Common myeloid progenitor, CD34-positive (primary cell): Measurements from ENCODE around the gene RAB25.
"Not testable (repeated sequence)": the region's sequence is repeated elsewhere in the genome, so short reads cannot be mapped to it uniquely, and the experiment has no call there.

Experiments used
- CTCF ChIA-PET: fragments of 350-600 bp; sonication (Branson Sonifier 250); formaldehyde crosslinking; loops from one replicate; lab custom pipeline; 2021; ENCODE audit warnings: antibody characterized with exemption; lab: Charles Lee
- POLR2A ChIA-PET: fragments of 350-600 bp; sonication (Branson Sonifier 250); formaldehyde crosslinking; loops from one replicate; lab custom pipeline; 2021; ENCODE audit warnings: antibody characterized with exemption; lab: Charles Lee
- DNase-seq, 3 donors: peaks; one replicate each; pipeline versions ENCODE4 v3.0.0 to v3.0.0-alpha.2; 2013
- H3K27ac ChIP-seq, 2 experiments: 1 replicate in 1 of 2; 2 replicates in 1 of 2; pipeline ENCODE4 v1.7.0; 2013; ENCODE audit warnings: inconsistent platforms in 2 of 2, low read length in 2 of 2, mild to moderate bottlenecking in 2 of 2, low read depth in 1 of 2, moderate library complexity in 1 of 2; ENCODE audit not compliant: severe bottlenecking in 2 of 2, insufficient read depth in 1 of 2, poor library complexity in 1 of 2
- H3K27me3 ChIP-seq, 5 experiments: replicated peaks in 2 of 5; 1 replicate in 3 of 5; 2 replicates in 2 of 5; pipeline versions ENCODE4 v1.6.1 to v1.7.0; 2013; ENCODE audit warnings: low read length in 4 of 5, mild to moderate bottlenecking in 2 of 5, moderate library complexity in 2 of 5, inconsistent platforms in 1 of 5; ENCODE audit not compliant: insufficient read depth in 5 of 5, control insufficient read depth in 4 of 5
- H3K36me3 ChIP-seq, 4 experiments: 1 replicate in 2 of 4; 2 replicates in 2 of 4; pipeline versions ENCODE4 v1.6.1 to v1.7.0; 2013; ENCODE audit warnings: low read length in 3 of 4, control low read depth in 1 of 4, mild to moderate bottlenecking in 1 of 4; ENCODE audit not compliant: control insufficient read depth in 4 of 4, insufficient read depth in 4 of 4
- H3K4me1 ChIP-seq, 4 experiments: 1 replicate in 3 of 4; 2 replicates in 1 of 4; pipeline versions ENCODE4 v1.6.1 to v1.7.1; 2013; ENCODE audit warnings: low read length in 3 of 4, mild to moderate bottlenecking in 3 of 4, control low read depth in 1 of 4, inconsistent platforms in 1 of 4, moderate library complexity in 1 of 4; ENCODE audit not compliant: control insufficient read depth in 4 of 4, insufficient read depth in 4 of 4; ENCODE audit errors: control extremely low read depth in 1 of 4
- H3K4me3 ChIP-seq, 7 experiments: 1 replicate in 4 of 7; 2 replicates in 3 of 7; pipeline versions ENCODE4 v1.5.1 to v1.7.0; 2013; ENCODE audit warnings: mild to moderate bottlenecking in 7 of 7, low read length in 6 of 7, moderate library complexity in 6 of 7, inconsistent platforms in 2 of 7, low read depth in 2 of 7, control low read depth in 1 of 7; ENCODE audit not compliant: insufficient read depth in 4 of 7, control insufficient read depth in 1 of 7; ENCODE audit errors: extremely low read depth in 1 of 7
- H3K9me3 ChIP-seq, 5 experiments: 1 replicate in 4 of 5; 2 replicates in 1 of 5; pipeline versions ENCODE4 v1.6.1 to v1.7.1; 2013; ENCODE audit warnings: low read length in 4 of 5, mild to moderate bottlenecking in 2 of 5, inconsistent platforms in 1 of 5, low read depth in 1 of 5, moderate library complexity in 1 of 5; ENCODE audit not compliant: control insufficient read depth in 4 of 5, insufficient read depth in 2 of 5; ENCODE audit errors: control extremely low read depth in 1 of 5
- WGBS: methylation state at CpG from one replicate; pipeline ENCODE4 v1.1.5; 2013; ENCODE audit not compliant: insufficient coverage; 5-methylcytosine and 5-hydroxymethylcytosine counted together

RAB25 gene

GRCh38 chr1:156021954-156022353 is 39.0 kb upstream of the RAB25 start:
- no peak overlapping the region for H3K4me3 ChIP-seq
- peaks cover 0 to 2% (median 0%) of the 10 kb centered on the region in 5 experiments for H3K27me3 ChIP-seq
- peaks cover 3 to 12% (median 9%) of the 10 kb centered on the region in 4 experiments for H3K36me3 ChIP-seq
- ChIA-PET CTCF (interaction anchor here (0.6 to 1.7 kb wide), 3 partner anchors 10 to 28 kb away, joined by 3 to 6 read pairs (median 3); no protein-coding TSS in a partner anchor), POLR2A (no interaction called here)
- WGBS = 70% methylated on average over 1 of the region's 2 CpGs
- no peaks in the 10 kb centered on the region for H3K9me3 ChIP-seq
- DNase-seq = no peak
- H3K27ac ChIP-seq = no peak overlapping the region
- H3K4me1 ChIP-seq = peaks cover 4 to 15% (median 12%) of the 10 kb centered on the region in 4 experiments

- 93% methylated on average over 4 of the region's 5 CpGs for WGBS
- Histone ChIP-seq H3K27ac (no peak overlapping the region), H3K27me3 (peaks cover 0 to 2% (median 0%) of the 10 kb centered on the region in 5 experiments), H3K9me3 (no peaks in the 10 kb centered on the region), H3K4me1 (peaks cover 4 to 12% (median 9%) of the 10 kb centered on the region in 4 experiments), H3K36me3 (no peaks in the 10 kb centered on the region), H3K4me3 (no peak overlapping the region)
- DNase-seq = no peak
- ChIA-PET CTCF (interaction anchor here (0.8 to 2.4 kb wide), 10 partner anchors 8 to 82 kb away, joined by 3 to 18 read pairs (median 4); partner anchors contain the start of genes LAMTOR2 and RAB25), POLR2A (no interaction called here)
Observed at GRCh38 chr1:156024801-156025200, 36.2 kb upstream of the RAB25 start.

- H3K27ac ChIP-seq = no peak overlapping the region
- no peaks in the 10 kb centered on the region for H3K36me3 ChIP-seq
- H3K9me3 ChIP-seq = no peaks in the 10 kb centered on the region
- H3K4me3 ChIP-seq = no peak overlapping the region
- POLR2A ChIA-PET = no interaction called here
- peaks cover 0 to 2% (median 0%) of the 10 kb centered on the region in 5 experiments for H3K27me3 ChIP-seq
- WGBS = 22% methylated on average over 9 of the region's 9 CpGs
- peak; percentile 62 to 84 (median 82) for DNase-seq
- peaks cover 2 to 6% (median 4%) of the 10 kb centered on the region in 4 experiments for H3K4me1 ChIP-seq
- CTCF ChIA-PET = interaction anchor here (0.7 to 2.4 kb wide), 19 partner anchors 9 to 92 kb away, joined by 3 to 18 read pairs (median 4); partner anchors contain the start of genes KHDC4 and RAB25
Observed at GRCh38 chr1:156025876-156026275, 35.1 kb upstream of the RAB25 start.

GRCh38 chr1:156026588-156026987 is 34.4 kb upstream of the RAB25 start:
- POLR2A ChIA-PET = no interaction called here

GRCh38 chr1:156033011-156033410 is 27.9 kb upstream of the RAB25 start:
- no peak for DNase-seq
- Histone ChIP-seq H3K4me1 (no peaks in the 10 kb centered on the region), H3K36me3 (peaks cover 2 to 16% (median 4%) of the 10 kb centered on the region in 4 experiments), H3K27me3 (no peaks in the 10 kb centered on the region), H3K27ac (no peak overlapping the region), H3K4me3 (no peak overlapping the region), H3K9me3 (no peaks in the 10 kb centered on the region)
- ChIA-PET POLR2A (no interaction called here), CTCF (interaction anchor here (1.3 to 2.5 kb wide), 3 partner anchors 8 to 32 kb away, joined by 3 to 6 read pairs (median 6); partner anchors contain the start of gene SSR2)
- 73% methylated on average over 5 of the region's 6 CpGs for WGBS

More at GRCh38 chr1:156026588-156026987, 34.4 kb upstream of the RAB25 start:
- H3K36me3 ChIP-seq = no peaks in the 10 kb centered on the region
- WGBS = no CpG with 5 or more reads among the region's 4 CpGs
- no peak for DNase-seq
- no peak overlapping the region for H3K4me3 ChIP-seq
- no peak overlapping the region for H3K27ac ChIP-seq
- H3K4me1 ChIP-seq = peaks cover 0 to 2% (median 0%) of the 10 kb centered on the region in 4 experiments
- H3K9me3 ChIP-seq = no peaks in the 10 kb centered on the region
- CTCF ChIA-PET = interaction anchor here (1.0 to 2.2 kb wide), 9 partner anchors 9 to 62 kb away, joined by 3 to 18 read pairs (median 4); no protein-coding TSS in a partner anchor
- H3K27me3 ChIP-seq = peaks cover 0 to 2% (median 0%) of the 10 kb centered on the region in 5 experiments

GRCh38 chr1:156034991-156035390 is 26.0 kb upstream of the RAB25 start:
- H3K27ac ChIP-seq, DNase-seq, H3K27me3 ChIP-seq, H3K4me1 ChIP-seq, POLR2A ChIA-PET, H3K4me3 ChIP-seq, H3K9me3 ChIP-seq: not testable (repeated sequence)
- 100% methylated on average over 2 of the region's 4 CpGs for WGBS
- peaks cover 2 to 26% (median 7%) of the 10 kb centered on the region in 4 experiments for H3K36me3 ChIP-seq
- CTCF ChIA-PET = interaction anchor here (1.2 kb wide), 1 partner anchor 9 kb away, joined by 3 read pairs; no protein-coding TSS in a partner anchor

- H3K27ac ChIP-seq = no peak overlapping the region
- H3K4me1 ChIP-seq = no peaks in the 10 kb centered on the region
- no peak for DNase-seq
- ChIA-PET CTCF (interaction anchor here (1.0 to 2.2 kb wide), 2 partner anchors 17 to 24 kb away, joined by 3 to 7 read pairs; no protein-coding TSS in a partner anchor), POLR2A (no interaction called here)
- no peaks in the 10 kb centered on the region for H3K9me3 ChIP-seq
- 100% methylated on average over 1 of the region's 3 CpGs for WGBS
- no peaks in the 10 kb centered on the region for H3K27me3 ChIP-seq
- no peak overlapping the region for H3K4me3 ChIP-seq
- peaks cover 7 to 51% (median 37%) of the 10 kb centered on the region in 4 experiments for H3K36me3 ChIP-seq
Observed at GRCh38 chr1:156042828-156043227, 18.1 kb upstream of the RAB25 start.
